Parathyroid adenoma (tissue), 2 donors: ENCODE data around the gene ZNF594.
"Not testable (repeated sequence)": the region's sequence is repeated elsewhere in the genome, so short reads cannot be mapped to it uniquely, and the experiment has no call there.

Experiments
- H2AFZ ChIP-seq: fragments of 300-600 bp; sonication (generic); one replicate; pipeline ENCODE4 v1.7.0; 2017; ENCODE audit warnings: antibody characterized with exemption, mild to moderate bottlenecking
- H3K27ac ChIP-seq: fragments of 300-600 bp; sonication (generic); one replicate; pipeline ENCODE4 v1.7.0; 2017
- H3K27me3 ChIP-seq: fragments of 300-600 bp; sonication (generic); one replicate; pipeline ENCODE4 v1.7.0; 2017; ENCODE audit warnings: low read length; ENCODE audit not compliant: control insufficient read depth, insufficient read depth
- H3K36me3 ChIP-seq: fragments of 300-600 bp; sonication (generic); one replicate; pipeline ENCODE4 v1.7.0; 2017; ENCODE audit warnings: low read length; ENCODE audit not compliant: control insufficient read depth, insufficient read depth
- H3K4me1 ChIP-seq: fragments of 300-600 bp; sonication (generic); one replicate; pipeline ENCODE4 v1.7.0; 2017; ENCODE audit warnings: control low read depth
- H3K4me2 ChIP-seq: fragments of 300-600 bp; sonication (generic); one replicate; pipeline ENCODE4 v1.7.0; 2017; ENCODE audit warnings: low read length
- H3K4me3 ChIP-seq: fragments of 300-600 bp; sonication (generic); one replicate; pipeline ENCODE4 v1.7.0; 2017; ENCODE audit warnings: low read depth, low read length
- H3K79me2 ChIP-seq: fragments of 300-600 bp; sonication (generic); one replicate; pipeline ENCODE4 v1.7.0; 2017; ENCODE audit warnings: control low read depth
- H3K9ac ChIP-seq: fragments of 300-600 bp; sonication (generic); one replicate; pipeline ENCODE4 v1.7.0; 2017; ENCODE audit warnings: mild to moderate bottlenecking
- H3K9me3 ChIP-seq: fragments of 300-600 bp; sonication (generic); one replicate; pipeline ENCODE4 v1.7.0; 2017; ENCODE audit warnings: low read length; ENCODE audit not compliant: control insufficient read depth
- TF ChIP-seq, protein P1 (sequence below): fragments of 300-600 bp; sonication (generic); IDR thresholded peaks from one replicate; pipeline ENCODE4 v1.7.0; 2017; ENCODE audit warnings: antibody characterized with exemption, mild to moderate bottlenecking
- donor health status: primary hyperparathyroidism.

The ZNF594 gene

GRCh38 chr17:5220074-5220473 is 28.4 kb upstream of the ZNF594 start:
- Histone ChIP-seq H3K4me3 (no peak overlapping the region), H3K27me3 (no peaks in the 10 kb centered on the region), H3K79me2 (no peaks in the 10 kb centered on the region), H3K4me1 (no peaks in the 10 kb centered on the region), H3K9me3 (no peaks in the 10 kb centered on the region), H2AFZ (no peak overlapping the region), H3K4me2 (no peak overlapping the region), H3K27ac (no peak overlapping the region), H3K36me3 (no peaks in the 10 kb centered on the region), H3K9ac (no peak overlapping the region)
- TF ChIP-seq, protein P1, sequence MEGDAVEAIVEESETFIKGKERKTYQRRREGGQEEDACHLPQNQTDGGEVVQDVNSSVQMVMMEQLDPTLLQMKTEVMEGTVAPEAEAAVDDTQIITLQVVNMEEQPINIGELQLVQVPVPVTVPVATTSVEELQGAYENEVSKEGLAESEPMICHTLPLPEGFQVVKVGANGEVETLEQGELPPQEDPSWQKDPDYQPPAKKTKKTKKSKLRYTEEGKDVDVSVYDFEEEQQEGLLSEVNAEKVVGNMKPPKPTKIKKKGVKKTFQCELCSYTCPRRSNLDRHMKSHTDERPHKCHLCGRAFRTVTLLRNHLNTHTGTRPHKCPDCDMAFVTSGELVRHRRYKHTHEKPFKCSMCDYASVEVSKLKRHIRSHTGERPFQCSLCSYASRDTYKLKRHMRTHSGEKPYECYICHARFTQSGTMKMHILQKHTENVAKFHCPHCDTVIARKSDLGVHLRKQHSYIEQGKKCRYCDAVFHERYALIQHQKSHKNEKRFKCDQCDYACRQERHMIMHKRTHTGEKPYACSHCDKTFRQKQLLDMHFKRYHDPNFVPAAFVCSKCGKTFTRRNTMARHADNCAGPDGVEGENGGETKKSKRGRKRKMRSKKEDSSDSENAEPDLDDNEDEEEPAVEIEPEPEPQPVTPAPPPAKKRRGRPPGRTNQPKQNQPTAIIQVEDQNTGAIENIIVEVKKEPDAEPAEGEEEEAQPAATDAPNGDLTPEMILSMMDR = no peak

DNA sequence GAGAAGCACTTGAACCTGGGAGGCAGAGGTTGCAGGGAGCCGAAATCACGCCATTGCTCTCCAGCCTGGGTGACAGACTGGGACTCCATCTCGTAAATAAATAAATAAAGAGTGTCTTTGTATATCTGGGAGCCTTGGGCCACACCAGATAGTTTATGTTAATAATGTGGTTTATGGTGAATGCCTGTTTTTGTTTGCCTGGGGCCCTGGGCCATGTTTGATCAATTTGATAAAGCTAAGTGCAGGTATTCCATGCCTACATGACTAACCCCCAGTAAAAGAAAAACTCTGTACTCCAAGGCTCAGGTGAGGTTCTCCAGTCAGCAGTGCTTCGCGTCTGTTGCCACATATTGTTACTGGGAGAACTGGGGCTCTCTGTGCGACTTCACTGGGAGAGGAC is 27.9 kb upstream of the ZNF594 start:
- TF ChIP-seq, protein P1 = no peak
- no peaks in the 10 kb centered on the region for H3K27me3 ChIP-seq
- no peaks in the 10 kb centered on the region for H3K36me3 ChIP-seq
- H3K27ac ChIP-seq = no peak overlapping the region
- no peak overlapping the region for H3K4me2 ChIP-seq
- no peaks in the 10 kb centered on the region for H3K9me3 ChIP-seq
- no peak overlapping the region for H3K4me3 ChIP-seq
- H3K4me1 ChIP-seq = no peaks in the 10 kb centered on the region
- H2AFZ ChIP-seq = no peak overlapping the region
- H3K9ac ChIP-seq = no peak overlapping the region
- H3K79me2 ChIP-seq = no peaks in the 10 kb centered on the region

DNA sequence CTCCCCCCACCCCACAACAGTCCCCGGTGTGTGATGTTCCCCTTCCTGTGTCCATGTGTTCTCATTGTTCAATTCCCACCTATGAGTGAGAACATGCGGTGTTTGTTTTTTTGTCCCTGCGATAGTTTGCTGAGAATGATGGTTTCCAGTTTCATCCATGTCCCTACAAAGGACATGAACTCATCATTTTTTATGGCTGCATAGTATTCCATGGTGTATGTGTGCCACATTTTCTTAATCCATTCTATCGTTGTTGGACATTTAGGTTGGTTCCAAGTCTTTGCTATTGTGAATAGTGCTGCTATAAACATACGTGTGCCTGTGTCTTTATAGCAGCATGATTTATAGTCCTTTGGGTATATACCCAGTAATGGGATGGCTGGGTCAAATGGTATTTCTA is 25.9 kb upstream of the ZNF594 start:
- not testable (repeated sequence) for H3K4me2 ChIP-seq, H3K4me3 ChIP-seq, H3K27me3 ChIP-seq, H3K9me3 ChIP-seq, H3K79me2 ChIP-seq, H2AFZ ChIP-seq, H3K27ac ChIP-seq, H3K4me1 ChIP-seq, H3K36me3 ChIP-seq, H3K9ac ChIP-seq

GRCh38 chr17:5211458-5211857 is 19.8 kb upstream of the ZNF594 start:
- Histone ChIP-seq H3K9me3 (no peaks in the 10 kb centered on the region), H3K27me3 (no peaks in the 10 kb centered on the region), H3K79me2 (peaks cover 6% of the 10 kb centered on the region), H3K4me1 (no peaks in the 10 kb centered on the region), H2AFZ (no peak overlapping the region), H3K9ac (no peak overlapping the region), H3K4me3 (no peak overlapping the region), H3K27ac (no peak overlapping the region), H3K36me3 (no peaks in the 10 kb centered on the region), H3K4me2 (no peak overlapping the region)
- TF ChIP-seq, protein P1 = no peak

DNA sequence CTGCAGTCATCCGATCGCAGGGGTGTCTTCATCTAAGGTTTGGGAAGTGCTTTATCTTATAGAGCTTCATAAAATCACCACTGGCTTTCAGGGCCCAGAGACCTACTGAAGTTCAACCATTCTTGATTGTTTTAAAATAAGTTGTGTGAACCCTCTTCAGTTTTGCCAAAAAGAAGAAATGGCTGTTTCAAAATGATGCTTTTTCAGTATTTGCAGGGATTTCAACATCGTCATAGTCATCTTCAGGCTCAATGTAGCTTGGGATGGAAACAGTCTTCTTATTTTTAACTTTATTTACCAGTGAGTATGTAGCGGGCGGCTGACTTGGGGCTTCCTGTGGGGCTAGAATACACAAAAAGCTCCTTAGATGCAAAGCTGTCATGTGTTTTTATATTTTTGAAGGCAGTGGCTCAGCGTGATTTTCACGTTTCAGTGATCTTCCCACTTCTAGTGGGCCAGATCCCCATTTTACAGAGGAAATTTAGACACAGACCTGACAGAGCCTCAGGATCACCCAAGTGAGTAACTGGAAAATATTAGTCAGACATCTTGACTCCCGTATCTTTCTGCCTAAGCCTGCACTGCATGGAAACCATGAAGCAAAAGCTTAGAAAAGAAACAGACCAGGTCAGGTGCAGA is 19.1 kb upstream of the ZNF594 start:
- Histone ChIP-seq H3K9me3 (no peaks in the 10 kb centered on the region), H3K9ac (no peak overlapping the region), H3K79me2 (peaks cover 6% of the 10 kb centered on the region), H3K36me3 (no peaks in the 10 kb centered on the region), H3K4me3 (no peak overlapping the region), H3K4me2 (no peak overlapping the region), H3K4me1 (no peaks in the 10 kb centered on the region), H2AFZ (no peak overlapping the region), H3K27ac (no peak overlapping the region), H3K27me3 (no peaks in the 10 kb centered on the region)
- TF ChIP-seq, protein P1 = no peak
